Testis (tissue), 5 donors: Measurements from ENCODE around the gene SNX3. TPM values are rescaled to one million over a fixed set of nuclear protein-coding genes. Genes with fewer than 3 reads are reported as not detected.
"Not testable (repeated sequence)": the region's sequence is repeated elsewhere in the genome, so short reads cannot be mapped to it uniquely, and the experiment has no call there.

ENCODE experiments used
- DNase-seq: peaks from one replicate; pipeline ENCODE4 v3.0.0-alpha.2; 2019
- H3K27ac ChIP-seq, 2 donors: fragments of 200-600 bp; sonication (generic); one replicate each; pipeline ENCODE4 v1.5.1; 2019
- H3K27me3 ChIP-seq: fragments of 200-600 bp; sonication (generic); one replicate; pipeline ENCODE4 v1.5.1; 2019
- H3K36me3 ChIP-seq: fragments of 200-600 bp; sonication (generic); one replicate; pipeline ENCODE4 v1.5.1; 2017; ENCODE audit warnings: low read depth; ENCODE audit errors: missing control alignments
- H3K4me1 ChIP-seq: fragments of 200-600 bp; sonication (generic); one replicate; pipeline ENCODE4 v1.5.1; 2019
- H3K4me3 ChIP-seq, 2 donors: fragments of 200-600 bp; sonication (generic); one replicate each; pipeline ENCODE4 v1.5.1; 2017 to 2019
- H3K9me3 ChIP-seq: fragments of 200-600 bp; sonication (generic); one replicate; pipeline ENCODE4 v1.5.1; 2017
- POLR2A ChIP-seq: fragments of 450-650 bp; IDR thresholded peaks from one replicate; pipeline ENCODE4 v1.6.1; 2017; ENCODE audit warnings: antibody characterized with exemption, mild to moderate bottlenecking, moderate library complexity
- WGBS, 2 donors: methylation state at CpG; one replicate each; pipeline ENCODE4 v1.1.5; 2018; 5-methylcytosine and 5-hydroxymethylcytosine counted together
- intact Hi-C: fragments of 100-400 bp; cut with DNase I; formaldehyde crosslinking; loops from one replicate; pipeline ENCODE4 v1.15.1; 2023; ENCODE audit warnings: low total_unique reads
- long read RNA-seq, 2 donors: transcript quantifications; one replicate each; lab custom pipeline, GENCODE V29; 2026
- polyA plus RNA-seq: library from polyadenylated mRNA; stranded (reverse); fragments of 350-450 nt; fragmentation: Illumina TruSeq; extraction: RNeasy Lipid Tissue Mini Kit (QIAGEN cat#74804); gene quantifications from one replicate; pipeline ENCODE4 v1.2.3, GENCODE V29; 2014; ENCODE audit warnings: low read depth, low replicate concordance; ENCODE audit not compliant: insufficient read depth
- total RNA-seq, 2 donors: library from RNA; depleted of rRNA; stranded (reverse); fragments of >200 nt; gene quantifications; one replicate each; pipeline ENCODE4 v1.2.3, GENCODE V29; 2016
- TF ChIP-seq, protein P1 (sequence below), 3 experiments: fragments of 450-650 bp in 2 of 3; fragments of 200-600 bp in 1 of 3; sonication (generic) in 1 of 3; IDR thresholded peaks; one replicate each; pipeline ENCODE4 v1.5.1; 2016 to 2019; ENCODE audit warnings: antibody characterized with exemption in 3 of 3, mild to moderate bottlenecking in 2 of 3, moderate library complexity in 1 of 3

SNX3 gene
- 100 to 1,000 TPM; 125 to 139 TPM for total RNA-seq
- 252 TPM for polyA plus RNA-seq
- long read RNA-seq, donor 1, transcript SNX3-201 (4 exons, 1,755 nt): major isoform, 98 of 120 reads
- long read RNA-seq, donor 1, partial matches to known transcripts: 20 of 120 reads
- long read RNA-seq, donor 1, other reads (novel, unspliced or antisense): 0 of 120 reads
- long read RNA-seq, donor 2, transcript SNX3-201 (4 exons, 1,755 nt): major isoform, 57 of 70 reads
- long read RNA-seq, donor 2, partial matches to known transcripts: 11 of 70 reads
- long read RNA-seq, donor 2, other reads (novel, unspliced or antisense): 0 of 70 reads

DNA sequence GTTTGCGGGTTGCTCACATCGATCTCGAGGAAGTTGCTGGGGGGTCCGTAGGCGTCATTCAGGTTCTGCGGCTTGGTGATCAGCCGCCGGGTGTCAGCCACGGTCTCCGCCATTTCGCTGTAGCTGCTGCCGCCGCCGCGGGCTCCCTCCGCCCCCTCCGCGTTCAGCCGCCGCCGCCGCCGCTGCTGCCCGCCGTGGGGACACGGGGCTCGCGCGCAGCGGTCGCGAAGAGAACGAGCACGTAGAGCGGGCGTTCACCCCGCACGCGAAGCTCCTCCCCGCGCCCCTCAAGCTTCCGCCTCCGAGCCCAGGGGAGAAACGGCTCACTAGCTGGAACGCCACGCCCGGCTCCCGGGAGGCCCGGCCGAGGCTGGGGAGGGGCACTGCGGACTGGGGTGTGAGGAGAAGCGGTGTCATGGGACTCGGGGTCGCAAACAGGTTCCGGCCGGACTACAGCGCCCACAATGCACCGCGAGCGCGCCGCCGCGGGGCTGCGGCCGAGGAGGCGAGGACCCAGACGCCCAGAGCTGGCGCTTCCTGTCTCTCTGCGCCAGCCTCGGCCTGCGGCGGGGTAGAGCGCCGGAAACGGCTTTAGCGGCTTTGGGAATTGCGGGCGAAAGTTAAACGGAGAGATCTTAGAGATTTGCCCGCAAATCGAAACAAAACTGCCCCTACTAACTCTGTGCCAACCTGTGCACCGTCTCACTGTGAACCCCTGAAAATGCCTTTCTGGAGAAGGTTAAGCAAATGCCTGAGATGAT lies at the start of gene SNX3:
Gene SNX3 (minus strand): TSS at position 232 of the 761 bp plus-strand sequence. CDS start 119 bp downstream, at position 113.
- H3K27ac ChIP-seq: peak within 1 kb of the TSS; percentile 98 to 100
- intact Hi-C loops: no loop called here
- H3K4me3 ChIP-seq: peak within 1 kb of the TSS; percentile 95 to 97
- H3K36me3 ChIP-seq: no peaks in the 10 kb centered on the region
- no peaks in the 10 kb centered on the region for H3K9me3 ChIP-seq
- peak; percentile 95 for DNase-seq
- 0% methylated on average over 8 to 56 of the region's 83 CpGs for WGBS, 2 donors
- H3K4me1 ChIP-seq: peaks cover 22% of the 10 kb centered on the region
- no peaks in the 10 kb centered on the region for H3K27me3 ChIP-seq
- no peak for TF ChIP-seq POLR2A
- TF ChIP-seq, protein P1, sequence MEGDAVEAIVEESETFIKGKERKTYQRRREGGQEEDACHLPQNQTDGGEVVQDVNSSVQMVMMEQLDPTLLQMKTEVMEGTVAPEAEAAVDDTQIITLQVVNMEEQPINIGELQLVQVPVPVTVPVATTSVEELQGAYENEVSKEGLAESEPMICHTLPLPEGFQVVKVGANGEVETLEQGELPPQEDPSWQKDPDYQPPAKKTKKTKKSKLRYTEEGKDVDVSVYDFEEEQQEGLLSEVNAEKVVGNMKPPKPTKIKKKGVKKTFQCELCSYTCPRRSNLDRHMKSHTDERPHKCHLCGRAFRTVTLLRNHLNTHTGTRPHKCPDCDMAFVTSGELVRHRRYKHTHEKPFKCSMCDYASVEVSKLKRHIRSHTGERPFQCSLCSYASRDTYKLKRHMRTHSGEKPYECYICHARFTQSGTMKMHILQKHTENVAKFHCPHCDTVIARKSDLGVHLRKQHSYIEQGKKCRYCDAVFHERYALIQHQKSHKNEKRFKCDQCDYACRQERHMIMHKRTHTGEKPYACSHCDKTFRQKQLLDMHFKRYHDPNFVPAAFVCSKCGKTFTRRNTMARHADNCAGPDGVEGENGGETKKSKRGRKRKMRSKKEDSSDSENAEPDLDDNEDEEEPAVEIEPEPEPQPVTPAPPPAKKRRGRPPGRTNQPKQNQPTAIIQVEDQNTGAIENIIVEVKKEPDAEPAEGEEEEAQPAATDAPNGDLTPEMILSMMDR (IDR thresholded peaks at IDR 0.05): peak in 2 of 3 experiments; percentile 12 to 23

DNA sequence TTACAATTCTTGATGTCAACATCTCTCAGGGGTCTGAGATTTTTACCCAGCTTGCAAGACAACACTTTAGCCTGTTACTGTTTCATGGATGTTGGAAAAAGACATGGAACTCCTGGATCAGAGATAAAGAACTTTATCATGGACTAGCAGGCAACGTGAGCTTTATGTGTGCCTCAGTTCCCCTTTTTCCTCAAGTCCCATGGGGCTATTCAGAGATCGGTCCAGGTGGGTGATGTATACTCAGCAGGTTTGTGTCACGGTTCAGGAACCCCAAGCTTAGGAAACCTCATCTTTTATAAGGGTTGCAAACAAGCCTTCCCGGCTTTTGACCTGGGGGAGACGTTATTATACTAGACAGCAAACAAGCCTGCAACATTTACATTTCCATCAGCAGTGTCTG lies 49.0 kb upstream of the SNX3 start:
- 84 to 93% methylated on average over 5 of the region's 5 CpGs for WGBS, 2 donors
- no peak overlapping the region for H3K27ac ChIP-seq
- no peaks in the 10 kb centered on the region for H3K9me3 ChIP-seq
- intact Hi-C loops: no loop called here
- H3K4me3 ChIP-seq: no peak overlapping the region
- H3K4me1 ChIP-seq: peaks cover 10% of the 10 kb centered on the region
- TF ChIP-seq, protein P1 (IDR thresholded peaks at IDR 0.05): no peak
- TF ChIP-seq POLR2A: no peak
- H3K36me3 ChIP-seq: no peaks in the 10 kb centered on the region
- no peak for DNase-seq
- H3K27me3 ChIP-seq: no peaks in the 10 kb centered on the region

DNA sequence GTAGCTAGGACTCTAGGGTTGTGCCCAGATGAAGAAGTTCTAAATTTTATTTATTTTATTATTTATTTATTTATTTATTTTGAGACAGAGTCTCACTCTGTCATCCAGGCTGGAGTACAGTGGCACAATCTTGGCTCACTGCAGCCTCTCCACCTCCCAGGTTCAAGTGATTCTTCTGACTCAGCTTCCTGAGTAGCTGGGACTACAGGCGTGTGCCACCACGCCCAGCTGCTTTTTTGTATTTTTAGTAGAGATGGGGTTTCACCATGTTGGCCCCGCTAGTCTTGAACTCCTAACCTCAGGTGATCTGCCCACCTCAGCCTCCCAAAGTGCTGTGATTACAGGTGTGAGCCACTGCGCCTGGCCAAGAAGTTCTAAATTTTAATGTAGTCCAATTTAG lies 47.8 kb upstream of the SNX3 start:
- intact Hi-C loops, H3K4me3 ChIP-seq, H3K4me1 ChIP-seq, DNase-seq, H3K27ac ChIP-seq, H3K36me3 ChIP-seq, H3K27me3 ChIP-seq, H3K9me3 ChIP-seq: not testable (repeated sequence)
- WGBS, 2 donors: 95% methylated on average over 4 of the region's 4 CpGs

DNA sequence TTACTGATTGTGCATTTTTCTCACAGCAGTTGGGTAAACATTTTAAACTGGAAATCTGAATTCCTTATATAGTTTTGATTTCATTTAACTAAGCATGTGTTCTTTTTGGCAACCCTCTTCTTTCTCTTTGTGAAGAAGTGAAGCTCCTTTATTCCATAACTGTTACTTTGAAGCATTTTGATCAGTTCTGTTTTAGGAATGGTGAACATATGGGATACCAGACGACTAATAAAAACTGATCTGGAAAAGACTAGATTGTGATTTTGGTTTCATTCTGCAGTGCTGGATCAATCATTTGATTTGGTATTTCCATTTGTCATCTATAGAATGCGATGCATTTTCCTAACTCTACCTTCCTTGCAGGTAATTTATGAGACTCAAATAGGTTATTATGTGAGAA lies 43.8 kb upstream of the SNX3 start:
- TF ChIP-seq POLR2A: no peak
- TF ChIP-seq, protein P1 (IDR thresholded peaks at IDR 0.05): no peak
- no peak for DNase-seq
- no peak overlapping the region for H3K4me3 ChIP-seq
- no peaks in the 10 kb centered on the region for H3K36me3 ChIP-seq
- WGBS, 2 donors: 81 to 90% methylated on average over 2 of the region's 2 CpGs
- H3K27ac ChIP-seq: no peak overlapping the region
- H3K9me3 ChIP-seq: no peaks in the 10 kb centered on the region
- intact Hi-C loops: no loop called here
- no peaks in the 10 kb centered on the region for H3K4me1 ChIP-seq
- no peaks in the 10 kb centered on the region for H3K27me3 ChIP-seq

DNA sequence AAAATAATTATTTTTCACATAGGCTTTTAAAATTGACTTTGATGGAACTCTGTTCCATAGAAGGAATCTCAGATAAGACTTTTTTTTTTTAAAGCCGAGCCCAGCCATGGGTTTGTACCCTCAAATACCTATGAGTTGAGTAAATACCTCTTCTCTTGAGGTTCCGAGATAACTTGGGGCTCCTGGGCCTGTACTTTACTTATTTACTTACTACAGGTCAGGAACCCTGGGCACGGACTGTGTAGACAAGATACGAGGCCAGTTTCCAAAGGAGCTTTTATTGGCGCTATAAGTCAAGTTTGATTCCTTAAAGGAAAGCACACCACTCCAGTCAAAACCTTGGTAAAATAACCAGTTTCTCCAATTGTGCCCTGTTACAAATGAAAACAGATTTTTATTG lies 41.5 kb upstream of the SNX3 start:
- no peak for DNase-seq
- Histone ChIP-seq H3K9me3 (no peaks in the 10 kb centered on the region), H3K4me3 (no peak overlapping the region), H3K27ac (no peak overlapping the region), H3K36me3 (no peaks in the 10 kb centered on the region), H3K4me1 (no peaks in the 10 kb centered on the region), H3K27me3 (no peaks in the 10 kb centered on the region)
- WGBS, 2 donors: 94 to 95% methylated on average over 5 of the region's 5 CpGs
- no peak for TF ChIP-seq POLR2A
- TF ChIP-seq, protein P1 (IDR thresholded peaks at IDR 0.05): no peak
- intact Hi-C loops: no loop called here
